ENCODE measurements around the gene DYNLL2. TPM values are rescaled to one million over a fixed set of nuclear protein-coding genes. Genes with fewer than 3 reads are reported as not detected.
"Not testable (repeated sequence)": the region's sequence is repeated elsewhere in the genome, so short reads cannot be mapped to it uniquely, and the experiment has no call there.

The DYNLL2 gene
- total RNA-seq (2012; rRNA removed) = 7.2 and 7.4 TPM in 2 replicates

- Histone ChIP-seq H3K9me3 (replicated peaks; ENCODE audit: low read length) (no peaks in the 10 kb centered on the region), H3K9ac (ENCODE audit: low read depth, low read length) (peak within 1 kb of the TSS; percentile 90), H3K27me3 (ENCODE audit: control insufficient read depth, insufficient read depth, low read length) (peaks cover 26% of the 10 kb centered on the region), H3K36me3 (ENCODE audit: insufficient read depth, low read length) (peaks cover 20% of the 10 kb centered on the region), H3K4me1 (ENCODE audit: control insufficient read depth, insufficient read depth, low read length) (peaks cover 21% of the 10 kb centered on the region), H3K4me2 (ENCODE audit: low read length) (peak within 1 kb of the TSS; percentile 95), H3K4me3 (ENCODE audit: low read length) (peak within 1 kb of the TSS; percentile 98)
These were observed at the start of gene DYNLL2 for GRCh38 chr17:58082870-58083490. TSS of gene DYNLL2 (plus strand) at chr17:58083419. CDS start at chr17:58087091, 3,672 bp downstream.

- Histone ChIP-seq H3K4me2 (ENCODE audit: low read length) (no peak overlapping the region), H3K9me3 (replicated peaks; ENCODE audit: low read length) (no peaks in the 10 kb centered on the region), H3K4me3 (ENCODE audit: low read length) (no peak overlapping the region)
These were observed 43.2 kb upstream of the DYNLL2 start for GRCh38 chr17:58039975-58040374.

GRCh38 chr17:58040386-58040785, 42.8 kb upstream of the DYNLL2 start:
- peaks cover 64% of the 10 kb centered on the region for H3K27me3 ChIP-seq (ENCODE audit: control insufficient read depth, insufficient read depth, low read length)
- no peak overlapping the region for H3K9ac ChIP-seq (ENCODE audit: low read depth, low read length)
- H3K9me3 ChIP-seq (replicated peaks; ENCODE audit: low read length) = no peaks in the 10 kb centered on the region
- no peak overlapping the region for H3K4me3 ChIP-seq (ENCODE audit: low read length)
- H3K4me1 ChIP-seq (ENCODE audit: control insufficient read depth, insufficient read depth, low read length) = no peaks in the 10 kb centered on the region
- H3K36me3 ChIP-seq (ENCODE audit: insufficient read depth, low read length) = no peaks in the 10 kb centered on the region
- H3K4me2 ChIP-seq (ENCODE audit: low read length) = no peak overlapping the region

More at GRCh38 chr17:58039975-58040374, 43.2 kb upstream of the DYNLL2 start:
- no peaks in the 10 kb centered on the region for H3K36me3 ChIP-seq (ENCODE audit: insufficient read depth, low read length)
- no peaks in the 10 kb centered on the region for H3K4me1 ChIP-seq (ENCODE audit: control insufficient read depth, insufficient read depth, low read length)
- H3K9ac ChIP-seq (ENCODE audit: low read depth, low read length) = no peak overlapping the region
- H3K27me3 ChIP-seq (ENCODE audit: control insufficient read depth, insufficient read depth, low read length) = peaks cover 64% of the 10 kb centered on the region

GRCh38 chr17:58041161-58041560, 42.1 kb upstream of the DYNLL2 start:
- no peaks in the 10 kb centered on the region for H3K36me3 ChIP-seq (ENCODE audit: insufficient read depth, low read length)
- no peaks in the 10 kb centered on the region for H3K4me1 ChIP-seq (ENCODE audit: control insufficient read depth, insufficient read depth, low read length)
- H3K27me3 ChIP-seq (ENCODE audit: control insufficient read depth, insufficient read depth, low read length) = peaks cover 67% of the 10 kb centered on the region
- no peaks in the 10 kb centered on the region for H3K9me3 ChIP-seq (replicated peaks; ENCODE audit: low read length)
- no peak overlapping the region for H3K9ac ChIP-seq (ENCODE audit: low read depth, low read length)
- no peak overlapping the region for H3K4me2 ChIP-seq (ENCODE audit: low read length)
- no peak overlapping the region for H3K4me3 ChIP-seq (ENCODE audit: low read length)

GRCh38 chr17:58043221-58044181, 39.7 kb upstream of the DYNLL2 start:
- no peaks in the 10 kb centered on the region for H3K4me1 ChIP-seq (ENCODE audit: control insufficient read depth, insufficient read depth, low read length)
- no peak overlapping the region for H3K4me2 ChIP-seq (ENCODE audit: low read length)
- H3K27me3 ChIP-seq (ENCODE audit: control insufficient read depth, insufficient read depth, low read length) = peaks cover 79% of the 10 kb centered on the region
- H3K36me3 ChIP-seq (ENCODE audit: insufficient read depth, low read length) = no peaks in the 10 kb centered on the region
- H3K9ac ChIP-seq (ENCODE audit: low read depth, low read length) = no peak overlapping the region
- no peaks in the 10 kb centered on the region for H3K9me3 ChIP-seq (replicated peaks; ENCODE audit: low read length)
- no peak overlapping the region for H3K4me3 ChIP-seq (ENCODE audit: low read length)

- H3K27me3 ChIP-seq (ENCODE audit: control insufficient read depth, insufficient read depth, low read length) = peaks cover 74% of the 10 kb centered on the region
- H3K4me3 ChIP-seq (ENCODE audit: low read length); H3K36me3 ChIP-seq (ENCODE audit: insufficient read depth, low read length); H3K9ac ChIP-seq (ENCODE audit: low read depth, low read length); H3K4me1 ChIP-seq (ENCODE audit: control insufficient read depth, insufficient read depth, low read length); H3K9me3 ChIP-seq (replicated peaks; ENCODE audit: low read length); H3K4me2 ChIP-seq (ENCODE audit: low read length): not testable (repeated sequence)
These were observed 39.0 kb upstream of the DYNLL2 start for GRCh38 chr17:58044256-58044655.

- H3K36me3 ChIP-seq (ENCODE audit: insufficient read depth, low read length) = no peaks in the 10 kb centered on the region
- no peak overlapping the region for H3K9ac ChIP-seq (ENCODE audit: low read depth, low read length)
- H3K9me3 ChIP-seq (replicated peaks; ENCODE audit: low read length) = no peaks in the 10 kb centered on the region
- H3K4me2 ChIP-seq (ENCODE audit: low read length) = no peak overlapping the region
- H3K4me3 ChIP-seq (ENCODE audit: low read length) = no peak overlapping the region
- no peaks in the 10 kb centered on the region for H3K4me1 ChIP-seq (ENCODE audit: control insufficient read depth, insufficient read depth, low read length)
- peaks cover 70% of the 10 kb centered on the region for H3K27me3 ChIP-seq (ENCODE audit: control insufficient read depth, insufficient read depth, low read length)
These were observed 36.8 kb upstream of the DYNLL2 start for GRCh38 chr17:58046239-58047094.

GRCh38 chr17:58047376-58048150, 35.7 kb upstream of the DYNLL2 start:
- Histone ChIP-seq H3K4me2 (ENCODE audit: low read length) (no peak overlapping the region), H3K9me3 (replicated peaks; ENCODE audit: low read length) (no peaks in the 10 kb centered on the region)

GRCh38 chr17:58049533-58049932, 33.7 kb upstream of the DYNLL2 start:
- H3K4me3 ChIP-seq (ENCODE audit: low read length) = no peak overlapping the region
- peaks cover 60% of the 10 kb centered on the region for H3K27me3 ChIP-seq (ENCODE audit: control insufficient read depth, insufficient read depth, low read length)
- no peaks in the 10 kb centered on the region for H3K4me1 ChIP-seq (ENCODE audit: control insufficient read depth, insufficient read depth, low read length)
- H3K4me2 ChIP-seq (ENCODE audit: low read length) = no peak overlapping the region
- H3K36me3 ChIP-seq (ENCODE audit: insufficient read depth, low read length) = no peaks in the 10 kb centered on the region
- H3K9me3 ChIP-seq (replicated peaks; ENCODE audit: low read length) = no peaks in the 10 kb centered on the region
- H3K9ac ChIP-seq (ENCODE audit: low read depth, low read length) = no peak overlapping the region

More at GRCh38 chr17:58047376-58048150, 35.7 kb upstream of the DYNLL2 start:
- Histone ChIP-seq H3K27me3 (ENCODE audit: control insufficient read depth, insufficient read depth, low read length) (peaks cover 65% of the 10 kb centered on the region), H3K4me1 (ENCODE audit: control insufficient read depth, insufficient read depth, low read length) (no peaks in the 10 kb centered on the region), H3K9ac (ENCODE audit: low read depth, low read length) (no peak overlapping the region), H3K4me3 (ENCODE audit: low read length) (no peak overlapping the region), H3K36me3 (ENCODE audit: insufficient read depth, low read length) (no peaks in the 10 kb centered on the region)

GRCh38 chr17:58050966-58051365, 32.3 kb upstream of the DYNLL2 start:
- no peaks in the 10 kb centered on the region for H3K36me3 ChIP-seq (ENCODE audit: insufficient read depth, low read length)
- H3K27me3 ChIP-seq (ENCODE audit: control insufficient read depth, insufficient read depth, low read length) = peaks cover 55% of the 10 kb centered on the region

More at GRCh38 chr17:58050966-58051365, 32.3 kb upstream of the DYNLL2 start:
- Histone ChIP-seq H3K9me3 (replicated peaks; ENCODE audit: low read length) (no peaks in the 10 kb centered on the region), H3K4me3 (ENCODE audit: low read length) (no peak overlapping the region), H3K4me2 (ENCODE audit: low read length) (no peak overlapping the region), H3K9ac (ENCODE audit: low read depth, low read length) (no peak overlapping the region), H3K4me1 (ENCODE audit: control insufficient read depth, insufficient read depth, low read length) (no peaks in the 10 kb centered on the region)

Measured in skeletal muscle satellite cell (primary cell).